GM21723 (cell line): ENCODE measurements around the gene KRT7.

Experiments
- ATAC-seq: cut with Tn5 transposase; IDR thresholded peaks from one replicate; pipeline ENCODE4 v1.9.1; 2021; ENCODE audit warnings: mild to moderate bottlenecking, moderate library complexity; ENCODE audit not compliant: unreplicated experiment

Gene KRT7

DNA sequence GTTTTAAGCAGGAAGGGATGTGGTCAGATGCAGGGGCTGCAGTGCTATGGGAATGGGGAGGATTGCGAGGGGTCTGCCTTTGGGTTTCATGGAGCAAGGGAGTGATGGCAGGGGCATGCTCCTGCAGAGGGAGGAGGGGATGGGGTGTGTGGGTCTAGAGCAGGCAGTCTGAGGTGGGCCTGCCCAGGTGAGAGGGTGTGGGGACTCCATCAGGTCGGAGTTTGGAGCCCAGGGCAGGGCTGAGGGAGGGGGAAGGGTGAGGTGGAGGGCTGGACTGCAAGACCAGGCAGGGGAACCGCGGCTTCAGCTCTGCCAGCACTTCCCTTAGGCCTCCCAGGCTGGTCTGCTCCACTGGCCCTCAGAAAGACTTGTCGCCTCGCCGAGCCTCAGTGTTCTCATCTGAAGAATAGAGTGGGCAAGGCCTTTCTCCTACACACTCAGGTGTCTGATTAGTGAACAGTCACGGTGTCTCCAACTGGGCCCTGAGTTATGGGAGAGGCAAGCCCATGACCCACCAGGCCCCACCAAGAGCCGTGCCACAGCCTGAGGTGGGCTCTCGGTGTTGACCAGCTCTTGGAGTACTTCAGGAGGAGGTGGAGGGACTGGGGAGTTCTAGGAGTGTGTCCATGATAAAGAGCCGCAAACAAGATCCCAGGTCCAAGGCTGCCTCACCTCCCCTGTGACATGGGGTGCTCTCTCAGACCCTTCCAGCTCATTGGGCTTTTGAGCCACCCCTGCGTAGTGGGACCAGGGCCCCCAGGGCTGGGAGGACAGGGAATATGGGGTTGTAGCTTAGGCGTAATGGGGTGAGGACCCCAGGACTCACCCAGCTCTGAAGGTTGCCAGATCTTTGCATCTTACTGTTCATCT is 21.1 kb upstream of the KRT7 start:
- ATAC-seq = no peak

DNA sequence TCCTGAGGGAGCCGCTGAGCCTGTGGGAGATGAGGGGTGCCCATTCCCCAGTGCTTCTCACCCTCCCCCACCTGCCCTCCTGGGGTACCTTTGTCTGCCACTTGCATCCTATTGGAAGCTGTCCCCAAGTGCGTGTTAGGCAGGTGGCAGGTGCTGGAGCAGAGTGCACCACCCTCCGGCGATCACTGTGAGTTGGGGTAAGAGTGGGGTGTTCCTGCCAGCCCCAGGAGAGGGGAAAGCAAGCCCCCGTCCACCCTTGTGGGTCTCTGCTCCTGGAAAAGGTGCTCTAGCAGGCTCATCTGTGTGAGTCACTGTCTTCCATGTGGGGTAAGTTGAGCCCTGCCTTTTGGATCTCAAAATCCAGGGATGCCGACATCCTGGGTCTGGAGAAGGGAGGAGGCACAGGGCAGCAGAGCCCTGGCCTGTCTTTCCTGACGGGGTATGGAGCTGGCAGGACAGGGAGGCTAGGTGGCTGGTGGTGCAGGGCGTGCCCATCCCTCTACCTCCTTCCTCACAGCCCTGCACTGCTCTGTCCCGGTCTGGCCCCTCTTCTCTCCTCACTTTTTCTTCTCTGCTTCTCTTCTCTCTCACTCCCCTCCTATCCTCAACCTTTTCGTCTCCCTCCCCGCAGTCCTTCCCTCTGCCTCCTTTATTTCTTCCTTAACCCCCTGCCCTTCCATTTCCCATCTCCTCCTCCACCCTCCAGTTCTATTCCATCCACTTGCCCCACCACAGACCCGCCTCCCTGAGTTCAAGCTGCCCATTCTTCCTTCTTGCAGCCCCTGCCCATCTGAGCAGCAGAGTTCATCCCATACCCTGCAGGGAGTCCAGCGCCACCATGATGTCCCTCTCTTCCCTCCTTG is 20.1 kb upstream of the KRT7 start:
- ATAC-seq = no peak

DNA sequence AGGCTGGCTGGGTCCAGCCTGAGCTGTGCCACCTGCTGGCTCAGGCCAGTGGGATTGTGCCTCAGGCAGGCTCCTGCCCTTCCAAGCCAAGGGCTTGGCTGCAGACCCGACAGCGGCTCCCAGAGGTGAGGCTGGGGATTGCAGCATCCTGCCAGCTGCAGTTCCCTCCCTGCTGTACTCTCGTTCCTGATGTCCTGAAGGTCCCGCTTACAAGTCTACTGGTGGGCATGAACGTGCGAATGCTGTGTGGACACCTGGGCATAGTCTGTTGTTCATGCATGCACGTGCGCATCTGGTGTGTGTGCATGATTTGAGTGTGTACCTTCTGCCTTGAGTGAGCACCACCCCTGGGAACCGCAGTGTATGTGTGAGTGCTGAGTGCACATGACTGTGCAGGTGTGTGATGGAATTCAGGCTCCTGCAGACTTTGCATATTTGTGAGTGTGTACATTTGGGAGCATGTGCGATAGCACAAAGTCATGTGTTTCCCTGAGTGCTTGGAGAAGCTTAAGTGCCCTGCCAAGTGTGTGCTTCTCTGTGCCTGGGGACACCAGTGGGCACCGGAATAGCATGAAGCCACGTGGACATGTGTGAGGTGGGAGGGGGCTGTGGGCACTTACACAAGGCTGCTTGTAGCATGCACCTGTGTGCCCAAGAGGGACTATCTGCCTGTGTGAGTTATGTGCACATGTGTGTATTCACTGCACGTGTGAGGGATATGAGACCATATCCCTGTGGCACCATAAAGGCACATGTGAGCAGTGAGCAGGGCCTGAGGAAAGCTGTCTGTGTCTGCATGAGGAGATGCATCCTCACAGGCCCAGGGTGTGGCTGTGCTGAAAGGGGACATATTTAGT is 19.3 kb upstream of the KRT7 start:
- ATAC-seq = peak; percentile 48

- ATAC-seq = no peak
These were observed 18.6 kb upstream of the KRT7 start for GRCh38 chr12:52214421-52214802.

DNA sequence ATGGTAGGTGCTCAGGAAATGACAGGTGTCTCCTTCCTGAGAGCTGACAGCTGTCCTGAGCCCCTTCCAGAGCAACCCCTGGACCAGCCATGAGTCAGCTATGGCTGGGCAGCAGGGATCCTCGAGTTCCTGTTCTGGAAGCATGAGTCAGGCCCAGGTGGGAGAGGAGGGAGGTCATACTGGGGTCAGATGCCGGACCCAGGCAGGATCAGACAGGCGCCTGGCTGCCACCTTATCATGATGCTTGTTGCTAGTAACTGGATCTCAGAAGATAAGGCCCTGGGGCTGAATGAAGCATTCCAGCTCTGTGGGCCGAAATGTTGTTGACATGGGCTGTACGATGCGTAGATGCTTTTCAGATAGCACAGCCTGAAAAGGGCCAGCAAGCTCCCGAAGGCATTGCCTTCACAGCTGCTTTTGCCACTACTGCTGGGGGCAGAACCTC is 17.4 kb upstream of the KRT7 start:
- no peak for ATAC-seq

DNA sequence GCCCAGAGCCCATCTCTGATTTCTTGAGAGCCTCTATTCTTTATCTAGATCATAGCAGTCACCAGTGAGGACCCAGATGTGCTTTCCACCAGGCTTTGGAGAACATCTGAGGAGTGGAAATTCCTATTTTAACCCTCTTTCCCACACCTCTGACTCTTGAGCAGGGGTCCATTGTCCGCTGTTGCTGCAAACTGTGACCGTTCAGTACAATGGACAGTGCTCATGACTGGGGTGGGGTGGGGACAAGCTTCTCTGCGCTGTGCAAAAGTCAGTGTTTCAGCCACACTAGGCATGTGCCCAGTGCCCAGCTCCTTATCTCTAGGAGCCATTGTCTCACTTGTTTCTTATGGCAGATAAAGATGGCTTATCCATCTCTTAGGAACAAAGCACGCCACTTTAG is 16.9 kb upstream of the KRT7 start:
- no peak for ATAC-seq

DNA sequence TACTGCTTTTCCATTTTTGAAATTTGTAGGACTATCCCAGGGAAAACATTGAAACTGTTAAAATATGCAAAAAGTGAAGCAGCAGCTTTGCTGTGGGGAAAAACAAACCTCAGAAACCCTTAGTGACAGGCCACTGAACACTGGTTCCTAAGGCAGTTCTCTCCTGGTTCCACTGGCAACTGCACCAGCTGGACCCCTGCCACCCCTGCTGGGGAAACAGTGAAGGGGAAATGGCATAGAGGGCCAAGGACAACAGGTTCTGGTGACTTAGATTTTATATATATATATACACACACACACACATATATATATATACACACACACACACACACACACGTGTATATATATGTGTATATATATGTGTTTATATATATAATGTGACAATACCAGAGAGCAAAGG is 16.2 kb upstream of the KRT7 start:
- ATAC-seq = no peak

- no peak for ATAC-seq
These were observed 15.8 kb upstream of the KRT7 start for GRCh38 chr12:52217223-52217622.

DNA sequence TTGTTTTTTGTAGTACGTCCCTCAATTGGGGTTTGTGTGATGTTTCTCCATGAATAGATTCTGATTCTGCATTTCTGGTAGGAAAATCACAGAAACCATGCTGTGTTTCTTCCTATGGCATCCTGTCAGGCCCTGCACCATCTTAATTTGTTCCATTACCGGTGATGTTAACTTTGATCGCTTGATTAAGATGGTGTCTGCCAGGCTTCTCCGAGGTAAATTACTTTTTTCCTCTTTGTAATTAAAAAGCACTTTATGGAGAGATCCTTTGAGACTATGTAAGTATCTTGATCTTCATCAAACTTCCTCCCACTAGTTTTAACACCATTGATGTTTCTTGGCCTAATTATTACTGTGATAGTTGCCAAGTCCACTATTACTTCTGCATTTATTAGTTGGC is 15.0 kb upstream of the KRT7 start:
- ATAC-seq = no peak

DNA sequence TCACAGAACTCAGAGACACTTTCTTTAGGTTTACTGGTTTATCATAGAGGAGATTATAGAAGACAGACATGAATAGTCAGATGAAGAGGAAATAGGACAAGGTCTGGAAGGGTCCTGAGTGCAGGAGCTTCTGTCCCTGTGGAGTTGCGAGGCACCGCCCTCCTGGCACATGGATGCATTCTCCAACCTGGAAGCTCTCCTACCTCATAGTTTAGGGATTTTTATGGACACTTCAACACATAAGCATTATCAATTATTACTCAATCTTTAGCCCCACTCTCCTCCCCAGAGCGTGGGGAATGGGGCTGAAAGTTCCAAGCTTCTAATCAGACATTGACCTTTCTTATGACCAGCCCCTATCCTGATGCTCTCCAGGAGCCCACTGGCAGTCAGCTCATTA is 12.6 kb upstream of the KRT7 start:
- no peak for ATAC-seq

GRCh38 chr12:52221070-52221781 is 11.8 kb upstream of the KRT7 start:
- ATAC-seq = no peak

GRCh38 chr12:52221912-52222457 is 11.1 kb upstream of the KRT7 start:
- ATAC-seq = no peak

DNA sequence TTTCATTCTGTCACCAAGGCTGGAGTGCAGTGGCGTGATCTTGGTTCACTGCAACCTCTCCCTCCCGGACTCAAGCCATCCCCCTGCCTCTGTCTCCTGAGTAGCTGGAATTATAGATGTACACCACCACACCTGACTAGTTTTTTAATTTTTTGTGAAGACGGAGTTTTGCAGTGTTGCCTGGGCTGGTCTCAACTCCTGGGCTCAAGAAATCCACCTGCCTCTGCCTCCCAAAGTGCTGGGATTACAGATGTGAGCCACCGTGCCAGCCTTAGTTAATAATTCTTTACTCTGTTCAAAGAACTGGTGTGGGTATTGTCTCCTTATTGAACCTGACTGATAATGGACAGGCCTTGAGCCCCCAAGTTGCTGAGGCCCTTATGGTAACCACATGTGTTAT is 10.4 kb upstream of the KRT7 start:
- no peak for ATAC-seq

DNA sequence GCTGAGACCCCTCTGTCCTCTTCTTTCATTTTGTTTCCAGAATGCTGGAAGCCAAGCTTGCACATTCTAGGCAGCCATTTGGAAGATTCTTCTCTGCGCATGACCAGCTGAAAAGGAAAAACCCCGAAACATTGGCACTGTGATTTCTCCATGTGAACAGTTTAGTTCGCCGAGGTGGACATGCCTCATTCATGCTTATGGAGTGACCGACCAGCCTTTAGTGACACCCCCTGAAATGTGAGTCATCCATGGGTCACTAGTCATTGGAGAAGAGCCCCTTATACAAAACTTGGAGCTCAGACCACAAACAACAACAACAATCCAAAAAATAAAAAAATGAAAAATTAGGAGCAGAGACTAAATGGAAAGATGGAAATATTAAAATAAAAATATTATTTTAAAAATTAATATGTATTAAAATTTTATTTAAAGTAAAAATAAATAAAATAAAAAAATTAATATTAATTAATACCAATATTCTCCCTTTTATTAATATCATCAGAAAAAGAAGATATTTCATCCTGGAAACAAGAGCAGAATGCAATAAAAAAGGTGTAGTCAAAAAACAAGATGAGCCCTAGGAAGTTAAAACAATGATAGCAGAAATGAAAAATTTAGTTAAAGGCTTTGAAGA is 9.5 kb upstream of the KRT7 start:
- no peak for ATAC-seq

DNA sequence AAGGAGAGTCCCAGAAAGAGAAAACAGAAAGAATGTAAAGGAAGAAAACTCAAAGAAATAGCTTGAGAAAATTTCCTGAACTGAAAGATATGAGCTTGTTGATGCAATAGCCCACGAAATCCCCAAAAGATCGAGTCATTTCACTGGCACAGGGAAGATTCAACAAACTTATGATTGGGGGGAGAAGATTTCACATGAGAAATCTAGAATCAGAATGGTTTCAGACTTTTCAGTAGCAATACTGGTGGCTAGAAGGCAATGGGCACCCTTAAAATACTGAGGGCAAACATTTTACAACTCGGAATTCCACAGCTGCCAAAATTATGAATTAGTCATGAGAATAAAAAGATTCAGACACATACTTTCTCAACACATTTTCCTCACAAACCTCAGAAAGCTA is 8.9 kb upstream of the KRT7 start:
- no peak for ATAC-seq

GRCh38 chr12:52225752-52226151 is 7.3 kb upstream of the KRT7 start:
- no peak for ATAC-seq

DNA sequence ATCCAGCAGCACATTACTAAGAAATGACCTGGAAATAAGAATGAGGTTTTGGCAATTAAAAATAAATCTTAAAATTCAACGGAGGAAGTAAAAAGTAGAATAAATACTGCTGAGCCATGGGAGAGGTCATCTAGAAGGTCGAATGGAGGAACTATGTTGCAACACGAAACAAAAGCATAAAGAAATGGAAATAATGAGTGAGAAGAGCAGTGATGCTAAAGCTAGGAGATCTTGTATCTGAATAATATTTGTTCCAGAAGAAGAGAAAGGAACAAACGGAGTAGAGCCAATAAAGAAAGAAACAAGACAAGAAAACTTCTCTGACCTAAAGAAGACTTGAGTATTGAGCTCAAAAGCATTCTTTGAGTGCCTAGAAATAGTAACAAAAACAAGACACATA is 6.6 kb upstream of the KRT7 start:
- ATAC-seq = no peak

DNA sequence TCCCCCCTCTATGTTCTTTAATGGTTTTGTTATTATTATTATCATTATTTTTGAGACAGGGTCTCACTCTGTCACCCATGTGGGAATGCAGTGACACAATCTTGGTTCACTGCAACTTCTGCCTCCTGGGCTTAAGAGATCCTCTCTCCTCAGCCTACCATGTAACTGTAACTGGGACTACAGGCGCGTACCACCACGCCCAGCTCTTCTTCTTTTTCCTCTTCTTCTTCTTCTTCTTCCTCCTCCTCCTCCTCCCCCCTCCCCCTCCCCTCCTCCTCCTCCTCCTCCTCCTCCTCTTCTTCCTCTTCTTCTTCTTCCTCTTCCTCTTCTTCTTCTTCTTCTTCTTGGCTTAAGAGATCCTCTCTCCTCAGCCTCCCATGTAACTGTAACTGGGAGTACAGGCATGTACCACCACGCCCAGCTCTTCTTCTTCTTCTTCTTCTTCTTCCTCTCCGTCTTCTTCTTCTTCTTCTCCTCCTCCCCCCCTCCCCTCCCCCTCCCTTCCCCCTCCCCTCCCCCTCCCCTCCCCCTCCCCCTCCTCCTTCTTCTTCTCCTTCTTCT is 5.4 kb upstream of the KRT7 start:
- no peak for ATAC-seq

GRCh38 chr12:52228366-52228765 is 4.7 kb upstream of the KRT7 start:
- ATAC-seq = no peak
